GM13976 (cell line): ENCODE measurements around the gene SYCP2.
A peak's percentile ranks its signal among the peaks of the same experiment; 100 is the strongest.

Experiments used
- DNase-seq: peaks from one replicate; pipeline ENCODE4 v3.0.0; 2012; ENCODE audit warnings: low spot score
- in situ Hi-C: fragments of 300-500 bp; cut with MboI; formaldehyde crosslinking; loops from one replicate; pipeline ENCODE4 v1.12.0; 2022; ENCODE audit warnings: low sequenced_read_pairs, mixed read lengths, inconsistent platforms; ENCODE audit not compliant: unreplicated experiment
- TF ChIP-seq, protein P1 (sequence below): IDR thresholded peaks from 2 replicates; pipeline ENCODE4 v1.5.1; 2012; ENCODE audit warnings: borderline replicate concordance, mild to moderate bottlenecking; ENCODE audit not compliant: insufficient read depth; ENCODE audit errors: extremely low read depth, missing control alignments, control extremely low read depth

The SYCP2 gene

DNA sequence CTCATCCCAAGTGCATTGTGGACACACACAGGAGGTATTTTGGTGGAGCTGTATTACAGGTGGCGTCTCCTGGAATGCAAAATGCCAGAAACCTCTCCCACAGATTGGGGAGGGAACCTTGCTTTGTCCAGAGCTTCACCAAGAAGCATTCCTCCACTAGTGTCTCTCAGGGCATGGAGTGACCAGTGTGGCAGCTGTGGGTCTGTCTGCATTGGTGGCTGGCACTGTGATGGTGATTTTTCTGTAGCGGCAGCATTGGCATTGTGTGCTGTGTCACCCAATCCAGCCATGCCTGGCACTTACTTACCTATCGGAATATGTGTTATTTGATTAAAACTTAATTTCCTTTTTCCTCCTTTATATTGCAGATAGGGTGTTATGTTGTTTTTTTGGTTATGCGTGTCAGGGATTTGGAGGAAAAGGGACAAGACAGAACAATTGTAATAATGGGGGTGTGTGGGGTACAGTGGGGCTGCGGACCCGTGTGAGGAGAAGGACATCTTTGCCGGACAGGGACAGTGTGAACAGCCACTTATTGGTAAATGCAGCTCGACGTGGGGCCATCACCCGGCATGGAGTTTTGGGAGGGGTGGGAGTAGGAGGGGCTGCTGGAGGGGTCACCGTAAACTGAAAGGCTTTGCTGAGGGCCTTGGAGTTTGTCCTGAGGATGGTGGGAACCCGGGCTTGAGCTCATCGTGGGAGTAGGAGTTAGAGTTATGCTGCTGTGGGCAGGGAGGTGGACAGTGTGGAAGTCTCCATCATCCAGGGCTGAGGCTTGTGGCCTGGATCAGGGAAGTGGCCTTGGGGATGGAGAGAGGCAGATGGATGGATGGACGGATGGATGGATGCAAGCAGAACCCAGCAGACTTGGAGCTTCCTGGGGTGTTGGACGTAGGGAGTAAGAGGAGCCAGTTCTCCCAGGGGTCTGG, 105.0 kb downstream of the SYCP2 start:
- TF ChIP-seq, protein P1, sequence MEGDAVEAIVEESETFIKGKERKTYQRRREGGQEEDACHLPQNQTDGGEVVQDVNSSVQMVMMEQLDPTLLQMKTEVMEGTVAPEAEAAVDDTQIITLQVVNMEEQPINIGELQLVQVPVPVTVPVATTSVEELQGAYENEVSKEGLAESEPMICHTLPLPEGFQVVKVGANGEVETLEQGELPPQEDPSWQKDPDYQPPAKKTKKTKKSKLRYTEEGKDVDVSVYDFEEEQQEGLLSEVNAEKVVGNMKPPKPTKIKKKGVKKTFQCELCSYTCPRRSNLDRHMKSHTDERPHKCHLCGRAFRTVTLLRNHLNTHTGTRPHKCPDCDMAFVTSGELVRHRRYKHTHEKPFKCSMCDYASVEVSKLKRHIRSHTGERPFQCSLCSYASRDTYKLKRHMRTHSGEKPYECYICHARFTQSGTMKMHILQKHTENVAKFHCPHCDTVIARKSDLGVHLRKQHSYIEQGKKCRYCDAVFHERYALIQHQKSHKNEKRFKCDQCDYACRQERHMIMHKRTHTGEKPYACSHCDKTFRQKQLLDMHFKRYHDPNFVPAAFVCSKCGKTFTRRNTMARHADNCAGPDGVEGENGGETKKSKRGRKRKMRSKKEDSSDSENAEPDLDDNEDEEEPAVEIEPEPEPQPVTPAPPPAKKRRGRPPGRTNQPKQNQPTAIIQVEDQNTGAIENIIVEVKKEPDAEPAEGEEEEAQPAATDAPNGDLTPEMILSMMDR = no peak
- DNase-seq = peak; percentile 11
- in situ Hi-C loops = no loop called here

DNA sequence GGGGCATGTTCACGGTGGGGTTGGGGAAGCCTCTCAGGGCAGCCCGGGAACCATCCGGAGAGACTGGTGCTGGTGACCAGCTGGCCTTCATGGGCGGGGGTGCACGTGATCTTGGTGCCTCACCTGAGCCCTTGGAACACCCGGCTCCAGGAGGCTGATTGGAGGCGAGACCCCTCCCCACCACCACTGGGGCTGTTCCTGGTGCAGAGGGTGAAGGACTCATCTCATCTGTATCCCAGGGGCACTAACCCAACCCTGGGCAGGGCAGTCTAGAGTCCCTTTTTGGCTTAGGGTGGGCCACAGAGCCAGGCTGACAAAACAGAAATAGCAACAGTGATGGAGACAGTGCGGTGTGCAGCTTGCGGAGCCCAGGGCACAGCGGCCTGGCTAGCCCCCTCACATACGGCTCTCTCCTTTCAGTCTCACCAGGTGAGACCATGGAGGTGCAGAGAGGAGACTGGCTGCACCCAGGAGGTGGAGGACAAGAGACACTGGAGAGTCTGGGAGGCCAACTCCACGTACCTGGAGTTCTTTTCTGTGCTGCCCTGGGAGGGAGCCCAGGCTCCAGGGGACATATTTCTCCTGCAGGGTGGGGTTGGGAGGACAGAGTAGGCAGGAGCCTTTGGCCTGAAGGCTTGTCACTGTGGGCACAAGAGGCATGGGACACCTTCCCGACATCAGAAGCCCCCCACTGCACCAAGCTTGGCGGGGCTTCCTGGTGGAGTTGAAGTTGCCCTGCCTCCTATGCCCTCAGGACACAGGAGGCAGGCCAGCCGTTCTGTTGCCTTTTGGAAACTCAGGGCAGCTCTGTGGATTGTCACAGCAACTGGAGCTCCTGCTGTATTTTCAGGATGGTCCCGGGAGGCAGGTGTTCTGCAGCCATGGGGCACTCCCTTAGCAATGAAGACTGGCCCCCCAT, 106.0 kb downstream of the SYCP2 start:
- TF ChIP-seq, protein P1 = no peak
- DNase-seq = peak; percentile 18
- in situ Hi-C loops = no loop called here

DNA sequence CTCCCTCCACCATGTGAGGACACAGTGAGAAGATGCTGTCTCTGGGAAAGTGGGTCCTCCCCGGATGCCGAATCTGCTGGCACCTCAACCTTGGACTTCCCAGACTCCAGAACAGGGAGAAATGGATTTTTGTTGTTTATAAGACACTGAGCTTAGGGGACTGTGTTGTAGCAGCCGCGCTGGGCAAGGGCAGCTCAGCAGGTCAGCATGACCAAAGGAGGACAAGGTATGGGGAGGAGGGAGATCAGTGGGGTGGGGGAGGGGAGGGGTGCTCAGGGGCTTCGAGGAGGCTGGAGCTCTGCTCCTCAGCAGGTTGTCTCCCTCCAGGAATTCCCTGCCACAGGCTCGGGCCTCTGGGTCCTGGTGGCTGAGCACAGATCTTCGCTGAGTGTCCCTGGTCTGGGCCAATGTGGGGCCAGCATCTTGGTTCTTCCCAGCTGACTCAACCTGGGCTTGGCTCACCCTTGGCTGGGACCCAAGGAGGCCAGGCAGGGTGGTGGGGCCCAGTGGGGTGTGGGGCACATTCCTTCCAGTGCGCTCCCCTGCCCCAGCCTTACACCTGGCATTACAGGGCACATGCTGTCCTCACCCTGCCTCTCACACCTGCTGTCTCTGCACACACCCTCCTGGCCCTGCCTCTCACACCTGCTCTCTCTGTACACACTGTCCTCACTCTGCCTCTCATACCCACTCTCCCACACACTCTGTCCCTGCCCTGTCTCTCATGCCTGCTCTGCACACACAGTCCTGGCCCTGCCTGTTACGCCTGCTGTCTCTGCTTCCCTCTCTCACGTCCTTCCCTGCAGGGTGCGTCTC, 107.3 kb downstream of the SYCP2 start:
- TF ChIP-seq, protein P1 = no peak
- in situ Hi-C loops = no loop called here
- DNase-seq = peak; percentile 10

DNA sequence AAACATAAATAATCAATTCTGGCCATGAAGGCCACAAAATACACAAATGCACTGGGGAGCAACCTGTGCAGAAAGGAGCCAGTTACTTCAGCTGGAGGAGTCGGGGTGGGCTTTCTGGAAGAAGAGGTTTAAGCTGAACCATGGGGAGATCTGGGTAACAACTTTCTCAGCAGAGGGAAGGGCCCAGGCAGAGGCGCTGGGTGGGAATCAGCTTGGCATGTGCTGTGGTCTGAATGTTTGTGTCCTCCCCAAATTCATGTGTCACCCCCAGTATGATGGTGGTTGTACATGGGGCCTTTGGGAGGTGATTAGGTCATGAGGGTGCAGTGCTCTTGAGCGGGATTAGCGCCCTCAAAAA, 107.9 kb downstream of the SYCP2 start:
- in situ Hi-C loops = no loop called here
- TF ChIP-seq, protein P1 = no peak
- DNase-seq = peak; percentile 8

DNA sequence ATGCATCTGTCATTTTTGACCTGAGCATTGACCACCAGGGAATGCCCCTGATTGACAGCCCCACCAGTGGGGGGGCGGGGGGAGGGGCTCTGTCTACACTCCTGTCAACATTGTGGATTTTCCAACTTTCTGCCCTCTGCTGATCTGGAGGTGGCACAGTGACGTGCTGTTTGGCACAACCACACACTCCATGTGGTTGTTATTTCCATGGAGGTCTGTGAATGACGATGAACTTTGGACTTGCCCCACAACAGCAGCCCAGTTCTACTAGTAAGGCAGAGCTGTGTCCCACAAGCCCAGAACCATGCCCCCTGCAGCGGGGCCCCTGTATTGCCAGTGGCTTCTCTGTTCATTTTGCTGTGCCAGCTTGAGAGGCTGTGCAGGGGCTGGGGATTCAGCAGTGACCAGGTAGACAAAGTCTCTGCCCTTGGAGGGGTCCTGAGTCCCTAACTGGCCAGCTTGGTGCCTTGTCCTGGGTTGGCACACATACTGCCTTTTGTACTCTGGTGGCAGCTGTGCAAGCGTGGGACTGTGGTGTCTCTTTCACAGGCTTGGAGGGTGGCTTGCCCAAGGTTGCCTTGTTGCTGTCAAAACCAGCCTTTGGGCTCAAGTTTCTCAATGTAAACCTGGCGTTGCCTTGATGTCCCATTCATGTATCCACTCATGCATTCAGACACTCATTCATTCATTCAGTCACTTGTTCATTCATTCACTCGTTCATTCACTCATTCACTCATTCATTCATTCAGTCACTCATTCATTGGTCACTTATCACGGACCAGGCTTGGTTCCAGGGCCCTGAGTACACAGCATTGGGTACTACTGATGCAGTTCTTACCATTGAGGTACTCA, 108.5 kb downstream of the SYCP2 start:
- TF ChIP-seq, protein P1 = no peak
- in situ Hi-C loops = no loop called here
- peak; percentile 7 for DNase-seq
